EL (cell line): ENCODE data around the gene ITPR3.

Experiments
- DNase-seq: peaks from one replicate; pipeline ENCODE4 v3.0.0-alpha.2; 2016

The ITPR3 gene

DNA sequence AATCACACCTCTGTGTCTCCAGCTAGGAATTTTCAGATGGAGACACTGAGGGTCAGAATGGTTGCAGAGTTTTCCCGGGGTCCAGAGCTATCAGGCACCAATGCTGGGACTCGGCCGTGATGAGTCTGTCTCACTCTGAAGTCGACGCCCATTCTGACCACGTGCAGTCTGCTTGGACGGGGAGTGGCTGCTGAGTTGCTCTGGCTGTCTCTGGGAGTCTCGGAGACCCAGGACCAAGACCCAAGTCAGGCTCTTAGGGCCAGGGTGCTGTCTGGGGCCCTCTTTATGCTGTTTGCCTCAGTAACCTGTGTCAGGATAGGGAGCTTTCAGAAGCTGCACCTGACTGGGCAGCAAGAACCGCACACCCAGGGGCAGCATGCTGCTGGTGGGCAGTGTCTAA is 121.0 kb downstream of the ITPR3 start:
- DNase-seq: no peak

DNA sequence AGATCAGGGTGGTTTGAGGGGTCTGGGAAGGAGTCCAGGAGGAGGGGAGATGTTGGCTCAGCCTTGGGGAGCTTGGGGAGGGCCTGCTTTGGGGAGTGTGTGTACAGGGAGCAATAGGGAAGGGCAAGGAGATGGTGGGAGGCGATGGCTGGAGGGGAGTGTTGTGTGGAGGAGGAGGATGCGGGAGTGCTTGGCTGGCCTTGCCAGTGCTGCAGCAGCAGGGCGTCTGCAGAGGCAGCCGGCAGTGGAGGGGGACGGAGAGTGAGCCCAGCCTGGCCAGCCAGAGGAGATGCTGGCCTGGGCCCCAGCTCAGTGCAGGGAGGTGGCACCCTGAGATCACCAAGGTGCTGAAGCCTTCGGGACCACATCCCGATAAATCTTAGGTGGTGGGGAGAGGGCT is 121.7 kb downstream of the ITPR3 start:
- DNase-seq: no peak

DNA sequence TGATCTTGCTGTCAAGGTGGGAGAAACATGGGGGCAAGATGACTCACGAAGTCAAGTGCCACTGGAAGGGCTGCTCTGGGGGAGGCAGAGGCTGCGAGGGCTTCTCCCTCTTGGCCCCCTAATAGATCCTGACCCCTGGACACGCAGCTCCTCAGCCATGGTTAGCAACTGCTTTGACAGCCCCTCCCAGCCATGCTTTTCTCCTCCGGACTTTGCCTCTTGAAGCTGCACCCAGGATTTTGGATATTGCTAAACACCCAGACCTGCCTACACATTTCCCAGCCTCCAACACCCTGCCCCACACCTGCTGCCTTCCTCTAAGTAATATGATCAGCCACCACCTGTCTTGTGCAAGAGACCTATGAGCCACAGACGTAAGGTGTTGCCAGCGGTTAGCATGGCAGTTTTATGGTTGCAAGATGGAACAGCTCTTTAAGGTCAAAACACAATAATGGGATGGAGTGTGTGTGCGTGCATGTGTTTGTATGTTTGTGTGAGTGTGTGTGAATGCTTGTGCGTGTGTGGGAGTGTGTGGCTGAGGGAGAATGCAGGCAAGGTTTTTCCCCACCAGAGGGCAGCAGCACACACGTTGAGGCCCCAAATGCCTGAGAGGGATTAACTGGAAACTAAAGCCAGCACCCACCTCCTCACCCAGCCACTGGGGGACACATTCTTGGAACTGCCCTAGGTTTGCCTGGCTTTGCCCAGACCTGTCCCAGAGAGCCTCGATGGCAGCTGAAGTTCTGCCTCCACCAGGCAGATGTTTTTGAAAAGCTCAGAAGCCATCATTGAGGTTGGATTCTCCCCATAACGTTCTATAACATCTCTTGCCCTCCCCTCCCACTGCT is 123.1 kb downstream of the ITPR3 start:
- DNase-seq: peak; percentile 77

- DNase-seq: peak; percentile 16
Observed at GRCh38 chr6:33744895-33745546, 123.9 kb downstream of the ITPR3 start.

DNA sequence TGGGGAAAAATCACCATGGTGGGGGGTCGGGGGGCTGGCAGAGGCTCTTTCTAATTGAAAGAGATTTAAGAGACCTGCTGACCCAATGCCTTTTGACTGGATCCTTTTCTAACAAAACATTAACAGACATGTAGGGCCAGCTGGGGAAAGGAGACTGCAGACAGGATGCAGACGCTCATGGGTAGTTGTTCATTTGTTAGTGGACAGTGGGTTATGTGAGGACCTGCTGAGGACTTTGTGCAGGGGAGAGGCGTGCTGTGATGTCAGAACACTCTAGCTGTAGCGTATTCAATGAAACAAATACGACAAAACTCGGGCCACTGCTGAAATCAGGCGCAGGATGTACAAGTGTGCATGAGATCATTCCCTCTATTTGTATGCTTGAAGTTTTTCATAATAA is 124.4 kb downstream of the ITPR3 start:
- DNase-seq: peak; percentile 18
